ENCODE measurements around the gene COPG1. TPM values are rescaled to one million over a fixed set of nuclear protein-coding genes. Genes with fewer than 3 reads are reported as not detected.

COPG1 gene
- total and polyA plus RNA-seq, 10 of the 15 experiments (the other 5 are each of a cell fraction or from before 2014, with no cell fraction given), result 54.8 to 143 (median 91.2) TPM

GRCh38 chr3:129231331-129232119, 17.9 kb upstream of the COPG1 start:
- intact Hi-C loops (cut with micrococcal nuclease; ENCODE audit: unreplicated experiment), result no loop called here
- no peak overlapping the region for H3K9ac ChIP-seq (ENCODE audit: control insufficient read depth, insufficient read depth, low read length)
- DNase-seq (ENCODE audit: low read depth, low spot score), result no peak
- H4K20me1 ChIP-seq (ENCODE audit: control insufficient read depth, insufficient read depth), result no peaks in the 10 kb centered on the region
- TF ChIP-seq RCOR1 (conservative IDR thresholded peaks at IDR 0.05; ENCODE audit: low read depth, low read length) (no peak), CUX1 (IDR thresholded peaks at IDR 0.05; ENCODE audit: insufficient replicate concordance, low read depth, low read length) (no peak), BHLHE40 (IDR thresholded peaks at IDR 0.05; ENCODE audit: borderline replicate concordance in 1 of 2, low read depth in 2 of 2, low read length in 1 of 2) (no peak), BRCA1 (IDR thresholded peaks at IDR 0.05; ENCODE audit: low read depth, low read length) (no peak), FOS (IDR thresholded peaks at IDR 0.05; ENCODE audit: borderline replicate concordance, extremely low read depth, insufficient read length) (no peak), GABPA (IDR thresholded peaks at IDR 0.05; ENCODE audit: low read depth) (no peak), SKIL (IDR thresholded peaks at IDR 0.05; ENCODE audit: low read depth, poor library complexity, severe bottlenecking) (no peak), HDAC2 (IDR thresholded peaks at IDR 0.05) (no peak), DPF2 (IDR thresholded peaks at IDR 0.05) (no peak), LARP7 (IDR thresholded peaks at IDR 0.05) (no peak)
- TF ChIP-seq, protein P1, sequence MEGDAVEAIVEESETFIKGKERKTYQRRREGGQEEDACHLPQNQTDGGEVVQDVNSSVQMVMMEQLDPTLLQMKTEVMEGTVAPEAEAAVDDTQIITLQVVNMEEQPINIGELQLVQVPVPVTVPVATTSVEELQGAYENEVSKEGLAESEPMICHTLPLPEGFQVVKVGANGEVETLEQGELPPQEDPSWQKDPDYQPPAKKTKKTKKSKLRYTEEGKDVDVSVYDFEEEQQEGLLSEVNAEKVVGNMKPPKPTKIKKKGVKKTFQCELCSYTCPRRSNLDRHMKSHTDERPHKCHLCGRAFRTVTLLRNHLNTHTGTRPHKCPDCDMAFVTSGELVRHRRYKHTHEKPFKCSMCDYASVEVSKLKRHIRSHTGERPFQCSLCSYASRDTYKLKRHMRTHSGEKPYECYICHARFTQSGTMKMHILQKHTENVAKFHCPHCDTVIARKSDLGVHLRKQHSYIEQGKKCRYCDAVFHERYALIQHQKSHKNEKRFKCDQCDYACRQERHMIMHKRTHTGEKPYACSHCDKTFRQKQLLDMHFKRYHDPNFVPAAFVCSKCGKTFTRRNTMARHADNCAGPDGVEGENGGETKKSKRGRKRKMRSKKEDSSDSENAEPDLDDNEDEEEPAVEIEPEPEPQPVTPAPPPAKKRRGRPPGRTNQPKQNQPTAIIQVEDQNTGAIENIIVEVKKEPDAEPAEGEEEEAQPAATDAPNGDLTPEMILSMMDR (IDR thresholded peaks at IDR 0.05 in 2 of 3, conservative IDR thresholded peaks at IDR 0.05 in 1 of 3; ENCODE audit: control insufficient read depth in 2 of 3, extremely low read depth in 1 of 3, insufficient read depth in 1 of 3, low read depth in 3 of 3, low read length in 3 of 3), result no peak
- no peak for ATAC-seq
- no peaks in the 10 kb centered on the region for H3K9me3 ChIP-seq (replicated peaks; ENCODE audit: control insufficient read depth, insufficient read depth, low read length)
- ChIA-PET SMC1A (ENCODE audit: uncharacterized antibody, unreplicated experiment) (interaction anchor here (1.2 kb wide), 1 partner anchor 178 kb away, joined by 3 read pairs; no protein-coding TSS in a partner anchor), CTCF (interaction anchor here (0.6 to 2.5 kb wide), 4 partner anchors 14 to 345 kb away, joined by 4 to 12 read pairs (median 6); no protein-coding TSS in a partner anchor), POLR2A (interaction anchor here (0.7 to 1.5 kb wide), 2 partner anchors 71 to 81 kb away, joined by 3 to 4 read pairs; no protein-coding TSS in a partner anchor), RAD21 (ENCODE audit: unreplicated experiment) (interaction anchor here (1.5 to 2.0 kb wide), 2 partner anchors 70 to 178 kb away, joined by 5 read pairs; no protein-coding TSS in a partner anchor)
- H2AFZ ChIP-seq (ENCODE audit: control insufficient read depth, low read depth, low read length), result no peak overlapping the region
- no peak for FAIRE-seq
- in situ Hi-C loops (cut with MboI), result no loop called here
- H3K4me3 ChIP-seq, result no peak overlapping the region
- H3K27ac ChIP-seq (ENCODE audit: control insufficient read depth, insufficient read depth), result no peak overlapping the region
- no peaks in the 10 kb centered on the region for H3K79me2 ChIP-seq (ENCODE audit: control insufficient read depth, insufficient read depth, low read length)
- peaks cover 7% of the 10 kb centered on the region for H3K4me1 ChIP-seq (ENCODE audit: control insufficient read depth, insufficient read depth, low read length)
- no peaks in the 10 kb centered on the region for H3K36me3 ChIP-seq (ENCODE audit: control insufficient read depth in 2 of 2, insufficient read depth in 2 of 2, low read length in 1 of 2)
- 86% methylated on average over 10 of the region's 10 CpGs for WGBS (ENCODE audit: insufficient coverage, insufficient replicate concordance, low lambda C conversion rate, missing lambda C conversion rate)
- no peaks in the 10 kb centered on the region for H3K27me3 ChIP-seq (replicated peaks in 1 of 2; ENCODE audit: control insufficient read depth in 2 of 2, insufficient read depth in 2 of 2, low read length in 1 of 2)
- no peak overlapping the region for H3K4me2 ChIP-seq (ENCODE audit: control insufficient read depth, insufficient read depth)
- BruUV-seq (replicated peaks), result no TSS peak
